ENCODE measurements around the gene SESN1.
"Not testable (repeated sequence)": the region's sequence is repeated elsewhere in the genome, so short reads cannot be mapped to it uniquely, and the experiment has no call there.

SESN1 gene

DNA sequence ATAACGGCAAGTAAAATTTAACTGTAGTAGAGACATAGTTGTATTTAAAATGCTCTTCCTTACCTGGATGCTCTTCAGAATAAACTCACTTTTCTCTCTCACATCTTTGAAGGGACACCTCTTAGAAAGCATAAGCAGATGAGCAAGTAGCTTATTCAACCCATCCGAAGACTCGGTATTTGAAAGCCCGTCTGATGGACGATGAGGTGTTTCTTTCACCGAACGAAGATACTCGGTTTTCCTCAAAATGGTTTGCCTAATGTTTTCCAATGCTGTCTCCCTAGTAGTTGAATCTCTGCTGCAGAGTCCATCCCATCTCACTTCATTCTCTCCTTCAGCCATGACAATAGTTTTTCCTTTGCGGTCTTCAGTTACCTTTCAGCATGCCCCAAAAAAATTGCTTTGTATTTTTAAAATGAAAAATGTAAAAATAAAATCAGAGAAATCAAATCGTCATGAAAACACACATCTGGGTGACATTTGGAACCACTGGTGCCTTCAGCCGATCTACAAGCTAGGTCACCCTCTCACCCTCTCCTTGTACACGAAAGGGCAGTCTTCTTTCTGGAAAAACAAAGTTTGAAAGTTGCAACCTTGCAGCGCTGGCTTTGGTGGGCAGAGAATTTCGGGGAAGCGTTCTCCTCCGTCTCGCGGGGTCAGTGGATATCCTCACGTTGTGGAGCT lies 772 bp downstream of the SESN1 start:
- no peak for DNase-seq

DNA sequence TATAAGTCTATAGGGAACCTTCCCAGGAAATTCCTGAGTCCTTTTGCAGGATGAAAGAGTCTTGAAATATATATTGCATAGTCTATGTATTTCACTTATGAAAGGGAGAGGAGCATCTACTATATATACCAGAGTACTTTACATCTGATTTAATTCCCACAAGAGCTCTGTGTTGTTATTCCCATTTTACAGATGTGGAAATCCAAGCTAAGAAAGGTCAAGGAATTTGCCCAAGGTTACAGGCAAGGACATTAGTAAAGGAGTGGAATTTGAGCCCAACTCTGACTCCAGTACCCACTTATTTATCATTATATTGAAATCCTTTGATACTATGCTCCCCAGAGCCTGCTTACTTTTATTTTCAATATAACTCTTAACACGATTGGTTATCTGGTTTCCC lies 2.6 kb downstream of the SESN1 start:
- no peak for DNase-seq

DNA sequence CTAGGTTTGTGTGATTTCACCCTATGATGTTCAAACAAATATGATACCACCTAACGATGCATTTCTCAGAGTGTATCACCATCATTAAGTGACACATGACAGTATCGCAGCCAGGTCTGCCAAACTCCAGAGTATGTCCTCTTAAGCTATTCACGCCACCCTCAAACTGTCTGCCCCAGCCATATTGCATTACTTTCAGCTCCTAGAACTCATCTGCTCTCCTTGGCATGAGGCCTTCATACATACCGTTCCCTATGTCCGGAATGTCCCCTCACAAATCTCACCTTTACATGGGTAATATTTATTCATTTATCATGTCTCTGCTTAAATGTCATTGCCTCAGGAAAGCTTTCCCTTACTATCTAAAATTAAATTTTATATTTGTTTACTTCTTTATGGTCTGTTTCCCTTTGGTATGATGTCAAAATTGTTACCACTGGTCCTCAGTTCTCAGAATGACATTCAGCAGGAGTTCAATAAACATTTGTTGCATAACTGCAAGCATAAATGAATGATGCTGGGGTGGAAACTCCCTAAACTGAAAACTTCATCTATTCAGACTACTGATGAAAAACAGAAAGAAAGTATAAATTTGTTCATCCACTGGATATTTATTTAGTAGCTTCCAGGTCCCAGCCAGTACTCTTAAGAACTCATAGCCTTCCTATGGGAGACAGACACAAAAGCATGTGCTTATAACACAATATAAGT lies 3.2 kb downstream of the SESN1 start:
- no peak for DNase-seq

DNA sequence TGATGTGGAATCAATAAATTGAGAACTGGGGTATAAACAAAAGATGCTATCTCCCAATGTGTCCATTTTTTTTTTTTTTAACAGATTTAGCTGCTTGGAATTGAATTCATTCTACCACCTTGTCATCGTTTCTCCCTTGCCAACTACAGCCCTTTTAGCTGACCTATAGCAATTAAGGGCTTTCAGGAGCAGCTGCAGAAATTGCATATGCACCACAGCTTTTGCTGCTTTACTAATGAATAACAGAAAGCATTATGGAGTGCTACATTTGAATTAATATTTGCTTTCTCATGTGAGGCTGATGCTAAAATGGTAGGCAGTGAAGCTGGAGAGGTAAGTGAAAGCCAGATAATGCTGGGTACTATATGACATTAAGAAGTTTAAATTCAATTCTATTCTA lies 5.7 kb downstream of the SESN1 start:
- DNase-seq, result no peak

DNA sequence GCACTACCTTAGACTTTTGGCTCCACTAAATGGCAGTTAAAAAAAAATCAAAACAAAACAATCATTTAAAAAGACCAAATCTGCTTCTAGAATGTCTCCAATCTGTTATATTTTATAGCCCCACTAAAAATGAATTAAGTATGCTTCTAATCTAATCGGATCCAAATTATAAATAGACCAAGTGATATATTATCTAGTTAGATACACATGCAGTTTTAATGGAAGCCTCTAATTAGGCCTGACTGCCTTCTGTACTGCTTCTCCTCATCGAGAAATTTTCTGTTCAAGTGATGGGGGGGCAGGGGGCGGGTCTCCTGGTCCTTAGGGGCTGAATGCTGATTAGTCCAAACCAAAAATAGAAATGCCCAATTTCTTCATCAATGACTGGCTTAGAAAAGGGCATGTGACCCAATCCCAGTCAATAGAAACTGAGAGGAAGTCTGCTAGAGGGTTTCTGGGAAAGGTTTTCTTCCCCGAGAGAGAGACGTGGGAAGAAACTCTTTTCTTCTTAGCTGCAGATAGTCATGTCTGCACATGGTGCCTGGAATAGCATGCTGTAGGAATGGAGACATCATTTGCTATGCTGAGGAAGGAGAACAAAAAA lies 6.9 kb downstream of the SESN1 start:
- DNase-seq, result no peak

DNA sequence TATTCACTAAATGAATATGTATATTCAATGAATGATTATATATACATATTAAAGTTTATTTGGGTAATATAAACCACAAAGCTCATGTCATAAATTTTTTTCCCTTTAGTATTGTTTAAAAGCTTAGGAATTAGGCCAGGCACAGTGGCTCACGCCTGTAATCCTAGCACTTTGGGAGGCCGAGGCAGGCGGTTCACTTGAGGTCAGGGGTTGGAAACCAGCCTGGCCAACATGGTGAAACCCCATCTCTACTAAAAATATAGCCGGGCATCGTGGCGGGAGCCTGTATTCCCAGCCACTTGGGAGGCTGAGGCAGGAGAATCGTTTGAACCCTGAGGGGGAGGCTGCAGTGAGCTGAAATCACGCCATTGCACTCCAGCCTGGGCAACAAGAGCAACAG lies 10.5 kb downstream of the SESN1 start:
- not testable (repeated sequence) for DNase-seq

DNA sequence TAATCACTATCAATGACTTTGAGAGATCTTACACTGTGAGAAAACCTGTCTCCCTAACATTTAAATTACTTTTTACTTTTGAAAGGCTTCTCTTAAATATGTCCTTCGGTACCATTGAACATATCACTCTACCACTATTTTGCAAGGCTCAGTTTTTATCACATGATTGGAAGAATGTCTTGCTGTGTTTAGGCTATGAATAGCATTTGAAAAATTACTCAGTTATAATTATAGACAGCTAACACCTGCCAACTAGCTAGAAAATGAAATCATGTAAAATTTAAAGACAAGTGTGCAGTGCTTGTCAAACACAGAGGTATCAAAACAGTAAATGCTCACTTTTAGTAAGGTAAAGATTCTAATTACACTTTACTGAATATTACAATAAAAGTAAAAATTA lies 11.0 kb downstream of the SESN1 start:
- DNase-seq, result no peak

DNA sequence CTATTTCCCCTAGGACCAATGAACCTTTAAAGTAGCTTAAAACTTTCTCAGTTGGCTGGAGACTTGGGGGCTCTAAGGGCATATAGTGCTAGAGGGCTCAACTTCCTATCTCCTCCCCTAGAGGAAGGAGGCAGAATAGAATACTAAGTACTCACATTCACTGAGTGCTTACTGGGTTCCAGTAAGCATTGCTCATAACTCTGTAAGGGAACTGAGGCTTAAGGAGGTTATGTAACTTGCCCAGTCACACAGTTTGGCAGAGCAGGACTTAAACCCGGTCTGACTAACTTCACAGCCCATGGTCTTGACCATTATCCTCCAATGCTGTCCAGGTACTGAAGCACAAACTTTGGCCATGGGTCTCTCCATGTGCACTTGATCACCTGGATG lies 12.5 kb downstream of the SESN1 start:
- no peak for DNase-seq

DNA sequence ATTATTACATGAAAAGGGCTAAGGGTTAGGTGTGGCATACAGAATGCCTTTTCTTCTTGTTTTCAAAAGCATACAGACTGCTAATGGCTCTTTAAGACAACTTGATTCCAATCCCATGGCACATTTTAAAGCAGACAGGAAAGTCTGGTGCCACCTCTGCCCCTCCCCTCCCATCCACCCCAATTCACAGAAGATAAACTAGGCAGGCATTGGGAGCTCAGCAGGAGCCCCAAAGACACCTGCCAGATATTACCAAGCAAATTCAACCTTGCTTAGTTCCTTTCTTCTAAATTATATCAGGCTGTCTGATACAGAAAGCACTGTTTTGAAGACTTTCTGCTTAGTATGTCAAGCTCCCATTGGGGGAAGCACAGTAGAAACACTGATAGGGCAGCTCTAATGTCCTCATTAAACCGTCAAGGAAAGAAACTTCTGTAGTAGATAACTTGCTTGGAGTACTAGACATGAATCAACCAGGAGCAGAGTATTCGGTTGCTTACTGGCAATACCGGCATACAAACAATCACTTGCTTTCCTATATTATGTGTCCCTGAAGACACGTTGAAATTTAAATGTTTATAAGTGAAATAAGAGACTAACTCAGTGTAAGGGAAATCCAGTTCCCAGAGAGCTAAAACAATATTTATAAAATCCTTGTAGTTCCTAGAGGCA lies 13.0 kb downstream of the SESN1 start:
- DNase-seq, result no peak

DNA sequence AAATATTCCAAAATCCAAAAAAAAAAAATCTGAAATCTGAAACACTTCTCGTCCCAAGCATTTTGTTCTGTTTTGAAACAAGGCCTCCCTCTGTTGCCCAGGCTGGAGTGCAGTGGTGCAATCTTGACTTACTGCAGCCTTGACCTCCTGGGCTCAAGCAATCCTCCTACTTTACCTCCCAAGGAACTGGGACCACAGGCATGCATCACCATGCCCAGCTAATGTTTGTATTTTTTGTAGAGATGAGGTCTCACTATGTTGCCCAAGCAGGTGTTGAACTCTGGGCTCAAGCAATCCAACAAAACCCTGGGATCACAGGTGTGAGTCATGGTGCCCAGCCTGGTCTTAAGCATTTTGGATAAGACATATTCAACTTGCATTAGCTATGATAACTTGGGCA lies 13.6 kb downstream of the SESN1 start:
- no peak for DNase-seq

DNA sequence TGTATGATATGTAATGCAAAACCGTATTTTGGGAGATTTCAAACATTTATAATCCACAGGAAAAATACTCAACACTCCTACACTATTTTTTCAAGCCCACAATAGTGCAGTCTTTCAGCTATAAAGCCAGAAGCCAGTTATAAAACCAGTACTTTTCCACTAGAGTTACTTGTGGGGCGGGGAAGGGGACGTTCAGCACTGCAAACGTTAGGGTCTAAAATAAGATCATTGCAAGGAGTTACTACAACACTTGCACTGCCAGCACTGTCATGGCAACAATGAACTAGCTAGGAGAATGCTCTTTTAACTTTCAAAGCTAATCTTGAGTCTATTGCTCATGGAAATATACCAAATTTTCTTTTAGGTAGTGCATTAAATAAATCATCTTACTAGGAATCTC lies 14.7 kb downstream of the SESN1 start:
- DNase-seq, result no peak

DNA sequence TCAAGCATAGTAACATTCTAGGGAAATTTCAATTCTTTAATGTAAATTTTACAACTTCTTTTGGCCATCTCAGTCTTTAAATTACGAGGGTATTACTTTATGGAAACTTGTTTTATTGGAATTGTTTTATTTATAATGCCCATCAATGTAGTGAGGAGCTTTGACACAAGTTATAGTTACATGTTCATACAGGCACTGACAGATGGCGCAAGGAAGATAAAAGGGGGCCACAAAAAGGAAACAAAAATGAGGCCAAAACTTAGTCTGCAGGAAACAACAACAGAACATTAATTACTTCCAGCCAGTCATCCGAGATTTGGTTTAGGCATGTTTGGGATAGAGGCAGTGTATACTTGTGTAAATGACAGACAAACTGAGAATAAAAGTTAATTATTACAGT lies 18.3 kb downstream of the SESN1 start:
- no peak for DNase-seq

DNA sequence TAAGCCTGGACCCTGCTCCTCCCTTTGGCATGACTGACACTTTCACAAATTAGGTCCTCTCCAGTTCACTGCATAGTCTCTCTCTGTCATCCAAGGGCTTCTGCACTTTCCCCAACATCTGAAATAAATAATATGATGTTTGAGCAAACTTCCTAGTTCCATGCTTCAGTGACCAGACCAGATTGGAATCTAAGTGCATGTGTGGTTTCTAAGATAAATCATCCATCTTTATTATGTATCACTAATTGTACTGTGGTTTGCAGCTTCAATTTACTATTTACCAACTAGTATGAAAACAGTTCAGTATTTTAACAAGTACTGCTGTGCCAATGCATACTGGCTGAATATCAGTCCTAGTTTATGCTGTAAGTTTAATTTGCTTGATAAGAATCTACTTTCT lies 18.7 kb downstream of the SESN1 start:
- no peak for DNase-seq

DNA sequence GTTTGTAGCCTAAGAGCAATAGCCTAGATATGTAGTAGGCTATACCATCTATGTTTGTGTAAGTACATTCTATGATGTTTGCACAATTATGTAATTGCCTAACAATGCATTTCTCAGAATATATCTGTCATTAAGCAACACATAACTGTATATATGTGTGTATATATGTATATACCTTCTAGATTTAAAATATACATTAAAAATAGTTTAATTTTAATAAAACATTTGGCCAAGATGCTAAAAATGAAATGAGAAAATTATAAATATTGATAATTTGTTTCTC lies 20.6 kb downstream of the SESN1 start:
- no peak for DNase-seq

DNA sequence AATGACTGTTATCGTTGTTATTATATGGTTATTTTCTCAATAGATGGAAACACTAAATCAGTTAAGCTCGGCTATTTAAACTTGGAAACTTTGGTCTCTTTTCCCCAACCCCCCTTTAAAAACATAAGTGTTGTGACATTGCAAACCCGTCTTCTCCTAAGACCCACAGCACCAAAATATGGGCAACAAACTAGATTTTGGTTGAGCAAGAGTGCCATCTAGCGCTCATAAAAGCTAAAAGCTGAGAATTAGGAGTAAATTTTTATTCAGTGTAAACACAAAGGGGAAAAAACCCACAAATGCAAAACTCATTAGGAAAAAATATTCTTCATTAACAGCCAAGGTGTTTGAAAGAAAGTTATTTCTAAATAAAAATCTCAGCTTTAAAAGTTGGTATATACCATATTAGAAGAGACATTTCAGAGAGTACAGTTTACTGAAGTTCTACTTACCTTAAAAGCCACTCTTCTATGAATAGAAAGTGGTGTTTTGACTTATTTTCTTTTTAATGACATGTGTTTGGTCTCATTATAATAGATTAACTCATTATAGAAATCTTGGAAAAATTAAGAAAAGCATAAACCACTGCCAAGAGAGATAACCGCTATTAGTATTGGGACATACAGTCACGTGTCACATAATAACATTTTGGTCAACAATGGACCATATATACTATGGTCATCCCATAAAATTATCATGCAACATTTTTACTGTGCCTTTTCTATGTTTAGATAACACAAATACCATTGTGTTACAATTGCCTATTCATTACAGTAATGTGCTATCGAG lies 21.1 kb downstream of the SESN1 start:
- peak; percentile 34 to 49 for DNase-seq

DNA sequence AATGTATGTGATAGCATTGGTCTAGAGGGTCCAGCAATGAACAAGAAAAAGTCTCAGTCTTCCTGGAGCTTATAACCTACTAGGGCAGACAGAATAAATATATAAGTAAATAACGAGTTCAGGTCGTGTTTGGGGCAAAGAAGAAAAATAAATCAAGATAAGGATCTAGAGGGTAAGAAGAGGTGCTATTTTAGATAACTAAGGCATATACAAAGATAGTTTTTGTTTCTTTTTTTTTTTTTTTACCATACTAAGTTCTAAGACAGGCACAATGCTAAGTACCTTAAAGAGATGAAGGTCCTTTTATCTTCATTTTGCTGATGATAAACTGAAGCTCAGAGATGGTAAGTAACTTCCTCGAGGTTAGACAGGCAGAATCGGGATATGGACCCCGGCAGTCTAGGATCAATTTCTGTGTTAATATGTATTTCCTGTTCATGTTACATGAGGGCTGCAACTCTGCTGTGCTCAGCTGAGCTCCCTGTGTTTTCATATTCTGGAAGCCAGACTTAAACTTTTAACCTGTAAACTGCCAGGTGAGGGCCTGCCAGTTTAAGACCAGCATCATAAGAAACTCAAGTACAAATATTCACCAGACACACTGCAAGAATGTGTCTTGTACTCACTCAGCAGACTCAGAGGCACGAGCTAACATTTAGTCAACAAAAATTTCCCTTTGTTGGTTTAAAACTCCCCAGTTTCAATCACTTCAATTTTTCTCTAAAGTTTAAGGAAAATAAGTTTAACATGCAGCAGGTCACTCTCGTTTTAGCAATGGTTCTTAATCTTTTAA lies 23.3 kb downstream of the SESN1 start:
- no peak for DNase-seq

DNA sequence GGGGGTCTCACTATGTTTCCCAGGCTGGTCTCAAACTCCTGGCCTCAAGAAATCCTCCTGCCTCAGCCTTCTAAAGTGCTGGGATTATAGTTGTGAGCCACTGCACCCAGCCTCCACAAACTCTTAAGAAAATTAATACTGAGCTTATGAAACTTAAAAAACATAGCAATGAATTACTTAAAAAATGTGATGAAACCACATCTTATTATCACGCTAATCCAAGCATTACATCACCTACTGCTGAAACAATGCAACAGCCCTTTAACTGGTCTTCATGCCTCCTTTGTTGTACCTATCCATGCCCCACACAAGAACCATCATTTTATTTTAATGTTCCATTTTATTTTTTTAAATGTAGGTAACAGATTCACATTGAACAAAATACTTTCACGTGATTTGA lies 24.9 kb downstream of the SESN1 start:
- no peak for DNase-seq

DNA sequence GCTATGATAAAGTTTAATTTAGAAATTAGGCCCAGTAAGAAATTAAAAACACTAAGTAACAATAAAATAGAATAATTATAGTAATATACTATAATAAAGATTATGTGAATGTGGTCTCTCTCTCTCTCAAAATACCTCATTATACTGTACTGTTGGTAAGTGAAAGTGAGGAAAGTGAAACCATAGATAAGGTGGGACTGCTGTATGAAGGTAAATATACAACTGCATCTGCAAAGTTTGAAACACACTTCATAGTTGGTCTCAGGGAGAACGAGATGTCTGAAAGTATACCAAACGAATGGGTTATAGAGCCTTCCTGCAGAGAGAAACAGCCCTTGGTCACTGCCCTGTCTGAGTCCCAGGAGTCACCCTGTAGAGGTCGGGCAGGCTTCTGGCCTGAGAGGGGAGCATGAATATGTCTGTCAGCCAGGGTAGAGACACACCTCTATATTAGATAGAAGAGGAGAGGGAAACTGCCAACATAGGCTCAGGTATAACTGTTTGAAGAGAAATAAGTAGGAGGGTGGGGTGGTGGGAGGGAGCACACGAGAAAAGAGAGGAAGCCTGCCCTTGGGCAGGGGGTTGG lies 31.8 kb downstream of the SESN1 start:
- no peak for DNase-seq

DNA sequence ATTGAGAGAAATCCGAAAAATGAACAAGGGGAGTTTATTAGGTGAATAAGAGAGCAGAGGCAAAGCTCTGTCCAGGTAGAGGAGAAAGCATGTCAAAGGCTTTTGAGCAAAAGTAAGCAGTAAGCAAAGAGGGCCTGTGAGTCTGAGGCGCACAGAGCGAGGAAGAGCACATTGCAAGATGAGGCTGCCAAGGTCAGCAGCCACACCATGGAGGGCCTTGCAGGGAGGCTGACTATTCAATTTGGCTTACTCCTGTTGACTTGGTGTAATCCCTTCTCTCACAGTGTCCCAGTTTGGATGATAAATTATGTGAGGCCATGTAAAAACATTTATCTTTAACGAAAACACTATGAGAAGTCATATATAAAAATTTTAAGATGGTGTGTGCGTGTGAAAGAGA lies 32.4 kb downstream of the SESN1 start:
- no peak for DNase-seq

DNA sequence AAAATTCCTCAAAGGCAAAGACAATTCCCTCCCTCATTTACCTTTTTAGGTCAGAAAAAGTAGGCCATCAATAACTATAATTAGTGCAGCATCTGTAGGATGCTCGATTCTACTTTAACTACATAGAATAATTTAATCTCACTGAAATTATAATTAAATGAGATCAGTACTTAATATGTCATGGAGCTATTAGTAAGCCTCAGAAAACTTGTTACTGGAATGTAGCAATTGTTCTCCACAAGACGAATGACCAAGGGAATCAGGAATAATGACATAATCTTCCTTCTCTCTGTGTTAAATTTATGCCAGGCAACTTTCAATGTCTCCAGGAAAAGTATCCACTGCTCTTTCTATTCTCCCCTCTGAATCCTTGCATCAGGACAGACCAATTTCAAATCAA lies 34.1 kb downstream of the SESN1 start:
- DNase-seq, result no peak

DNA sequence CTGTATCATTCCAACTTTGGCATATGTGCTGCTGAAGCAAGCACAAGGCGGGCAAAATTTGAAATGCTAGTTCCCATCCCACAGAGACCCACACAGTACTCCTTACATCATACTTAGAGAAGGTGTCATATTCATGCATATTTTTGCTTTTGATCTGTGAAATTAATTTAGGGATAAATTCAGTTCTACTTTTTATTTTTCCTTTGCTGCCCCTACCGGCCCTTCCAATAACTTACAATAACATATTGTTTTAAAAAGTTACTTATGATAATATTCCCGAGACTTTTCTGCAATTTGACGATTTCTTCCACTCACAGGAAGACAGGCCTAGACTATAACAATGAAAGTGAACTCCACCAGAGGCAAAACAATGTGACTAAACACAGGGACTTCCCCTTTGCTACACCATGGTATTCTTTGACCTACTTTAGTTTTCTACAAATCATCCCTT lies 35.0 kb downstream of the SESN1 start:
- no peak for DNase-seq

DNA sequence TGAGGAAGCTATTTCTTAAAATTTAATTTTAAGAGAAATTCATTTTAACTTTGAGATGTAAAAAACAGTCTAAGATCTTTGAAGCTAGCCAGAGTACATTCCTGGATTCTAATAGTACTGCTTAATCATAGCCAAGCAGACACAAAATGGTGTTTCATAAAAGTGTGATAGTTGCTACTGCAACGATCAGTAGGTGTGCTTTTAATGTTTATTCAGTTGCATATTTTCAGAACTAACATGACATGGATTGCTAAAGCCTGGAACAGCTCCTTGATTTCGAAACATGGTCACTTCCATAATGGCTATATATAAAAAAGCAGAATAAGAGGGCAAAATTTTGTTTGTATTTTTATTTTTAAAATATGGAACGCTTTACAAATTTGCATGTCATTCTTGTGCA lies 35.5 kb downstream of the SESN1 start:
- DNase-seq, result no peak
